ENCODE data around the gene LRRK1. TPM values are rescaled to one million over a fixed set of nuclear protein-coding genes. Genes with fewer than 3 reads are reported as not detected.

The LRRK1 gene
- total RNA-seq, 1 donor from 2014 or later: 21.1 TPM

- Histone ChIP-seq H3K4me1 (peaks cover 14% of the 10 kb centered on the region), H3K4me3 (no peak overlapping the region), H3K9me3 (no peaks in the 10 kb centered on the region), H3K27me3 (no peaks in the 10 kb centered on the region), H3K27ac (no peak overlapping the region), H3K36me3 (no peaks in the 10 kb centered on the region)
- intact Hi-C loops (cut with DNase I): no loop called here
- TF ChIP-seq POLR2AphosphoS5 (IDR thresholded peaks at IDR 0.05; ENCODE audit: insufficient read depth in 1 of 2, low read depth in 1 of 2): no peak
- TF ChIP-seq POLR2A (IDR thresholded peaks at IDR 0.05): no peak
- no peak for TF ChIP-seq CTCF (IDR thresholded peaks at IDR 0.05)
- no peak for DNase-seq (ENCODE audit: extremely low spot score in 2 of 2)
Measured at GRCh38 chr15:100940767-100941379, 21.7 kb downstream of the LRRK1 start.

GRCh38 chr15:100941536-100941935 lies 22.4 kb downstream of the LRRK1 start:
- H3K4me1 ChIP-seq: peaks cover 14% of the 10 kb centered on the region
- no peak for DNase-seq (ENCODE audit: extremely low spot score in 2 of 2)
- no peaks in the 10 kb centered on the region for H3K9me3 ChIP-seq
- TF ChIP-seq POLR2AphosphoS5 (IDR thresholded peaks at IDR 0.05; ENCODE audit: insufficient read depth in 1 of 2, low read depth in 1 of 2) (no peak), CTCF (IDR thresholded peaks at IDR 0.05) (no peak), POLR2A (IDR thresholded peaks at IDR 0.05) (no peak)
- H3K27ac ChIP-seq: no peak overlapping the region
- H3K27me3 ChIP-seq: no peaks in the 10 kb centered on the region
- H3K36me3 ChIP-seq: no peaks in the 10 kb centered on the region
- no peak overlapping the region for H3K4me3 ChIP-seq
- intact Hi-C loops (cut with DNase I): no loop called here

GRCh38 chr15:100942656-100943425 lies 23.7 kb downstream of the LRRK1 start:
- Histone ChIP-seq H3K27me3 (no peaks in the 10 kb centered on the region), H3K4me3 (no peak overlapping the region), H3K9me3 (no peaks in the 10 kb centered on the region), H3K36me3 (no peaks in the 10 kb centered on the region), H3K27ac (no peak overlapping the region), H3K4me1 (peaks cover 14% of the 10 kb centered on the region)
- TF ChIP-seq POLR2AphosphoS5 (IDR thresholded peaks at IDR 0.05; ENCODE audit: insufficient read depth in 1 of 2, low read depth in 1 of 2) (no peak), POLR2A (IDR thresholded peaks at IDR 0.05) (no peak), CTCF (IDR thresholded peaks at IDR 0.05) (no peak)
- intact Hi-C loops (cut with DNase I): no loop called here
- no peak for DNase-seq (ENCODE audit: extremely low spot score in 2 of 2)

GRCh38 chr15:100944244-100944895 lies 25.2 kb downstream of the LRRK1 start:
- H3K4me1 ChIP-seq: peaks cover 14% of the 10 kb centered on the region
- H3K9me3 ChIP-seq: no peaks in the 10 kb centered on the region
- peak overlapping the region; percentile 25 for H3K27ac ChIP-seq
- no peak overlapping the region for H3K4me3 ChIP-seq
- TF ChIP-seq CTCF (IDR thresholded peaks at IDR 0.05) (no peak), POLR2AphosphoS5 (IDR thresholded peaks at IDR 0.05; ENCODE audit: insufficient read depth in 1 of 2, low read depth in 1 of 2) (no peak), POLR2A (IDR thresholded peaks at IDR 0.05) (no peak)
- H3K27me3 ChIP-seq: no peaks in the 10 kb centered on the region
- H3K36me3 ChIP-seq: no peaks in the 10 kb centered on the region
- intact Hi-C loops (cut with DNase I): no loop called here
- DNase-seq (ENCODE audit: extremely low spot score in 2 of 2): no peak
